HG03064 (cell line): ENCODE measurements around the gene PALD1.

Source experiments
- ATAC-seq: cut with Tn5 transposase; IDR thresholded peaks from one replicate; pipeline ENCODE4 v1.9.1; 2021; ENCODE audit warnings: low read depth; ENCODE audit not compliant: unreplicated experiment

The PALD1 gene

DNA sequence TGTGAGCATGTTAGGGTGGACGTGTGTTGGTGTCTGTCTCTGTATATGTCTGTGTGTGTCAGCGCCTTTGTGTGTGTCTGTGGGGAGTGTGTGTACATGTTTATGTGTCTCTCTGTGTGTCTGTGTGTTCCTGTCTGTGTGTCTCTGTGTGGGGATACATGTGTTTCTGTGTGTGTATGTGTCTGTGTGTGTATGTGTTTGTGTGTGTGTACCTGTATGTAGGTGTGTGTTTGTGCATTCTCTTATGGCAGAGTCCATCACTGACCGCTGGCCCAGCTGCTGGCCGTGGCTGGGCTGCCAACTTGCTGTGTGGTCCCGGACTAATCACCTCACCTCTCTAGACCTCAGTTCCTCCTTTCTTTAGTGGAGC lies 54.6 kb downstream of the PALD1 start:
- no peak for ATAC-seq

DNA sequence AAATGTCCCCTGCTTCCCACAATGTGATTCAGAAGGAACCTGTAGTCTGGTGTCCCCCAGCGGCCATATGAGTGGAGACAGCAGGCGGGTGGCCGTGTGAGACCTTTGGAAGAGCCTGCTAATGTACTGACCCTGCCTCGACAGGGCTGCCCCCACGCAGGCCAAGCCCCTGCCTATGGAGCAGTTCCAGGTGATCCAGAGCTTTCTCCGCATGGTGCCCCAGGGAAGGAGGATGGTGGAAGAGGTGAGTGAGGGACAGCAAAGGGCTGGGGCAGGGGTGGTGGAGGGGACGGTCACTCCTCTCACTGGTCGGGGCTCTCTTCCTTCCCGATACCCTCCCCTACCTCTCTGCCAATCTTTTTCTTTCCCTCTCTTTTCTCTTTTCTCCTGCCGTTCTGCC lies 55.7 kb downstream of the PALD1 start:
- no peak for ATAC-seq

DNA sequence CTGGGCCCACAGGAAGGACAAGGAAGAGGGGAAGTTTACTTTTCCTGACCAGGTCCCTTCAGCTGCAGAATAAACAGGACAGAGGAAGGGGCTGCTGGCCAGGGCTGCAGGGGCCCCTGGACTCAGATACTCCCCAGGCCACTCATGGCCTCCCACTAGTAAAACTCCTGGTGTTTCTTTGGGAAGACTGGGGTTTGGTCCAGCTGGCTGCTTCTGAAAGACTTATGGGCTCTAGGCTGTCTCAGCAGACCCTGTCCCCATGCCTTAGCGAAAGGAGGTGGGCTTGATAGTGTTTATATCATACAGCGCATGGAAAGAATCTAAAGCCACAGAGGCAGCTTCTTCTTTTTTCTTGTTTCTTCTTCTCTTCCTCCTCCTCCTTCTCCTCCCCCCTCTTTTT lies 56.4 kb downstream of the PALD1 start:
- ATAC-seq = no peak

DNA sequence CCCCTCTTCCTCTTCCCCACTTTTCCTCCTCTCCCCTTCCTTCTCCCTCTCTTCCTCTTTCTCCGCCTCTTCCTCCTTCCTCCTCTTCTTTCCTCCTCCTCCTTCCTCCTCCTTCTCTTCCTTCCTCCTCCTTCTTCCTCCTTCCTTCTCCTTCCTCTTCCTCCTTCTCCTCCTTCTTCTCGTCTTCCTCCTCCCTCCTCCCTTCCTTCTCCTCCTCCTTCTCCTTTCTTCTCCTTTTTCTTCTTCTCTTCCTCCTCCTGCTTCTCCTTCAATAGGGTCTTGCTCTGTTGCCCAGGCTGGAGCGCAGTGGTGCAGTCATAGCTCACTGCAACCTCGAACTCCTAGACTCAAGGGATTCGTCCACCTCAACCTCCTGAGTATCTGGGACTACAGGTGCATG lies 56.9 kb downstream of the PALD1 start:
- no peak for ATAC-seq

DNA sequence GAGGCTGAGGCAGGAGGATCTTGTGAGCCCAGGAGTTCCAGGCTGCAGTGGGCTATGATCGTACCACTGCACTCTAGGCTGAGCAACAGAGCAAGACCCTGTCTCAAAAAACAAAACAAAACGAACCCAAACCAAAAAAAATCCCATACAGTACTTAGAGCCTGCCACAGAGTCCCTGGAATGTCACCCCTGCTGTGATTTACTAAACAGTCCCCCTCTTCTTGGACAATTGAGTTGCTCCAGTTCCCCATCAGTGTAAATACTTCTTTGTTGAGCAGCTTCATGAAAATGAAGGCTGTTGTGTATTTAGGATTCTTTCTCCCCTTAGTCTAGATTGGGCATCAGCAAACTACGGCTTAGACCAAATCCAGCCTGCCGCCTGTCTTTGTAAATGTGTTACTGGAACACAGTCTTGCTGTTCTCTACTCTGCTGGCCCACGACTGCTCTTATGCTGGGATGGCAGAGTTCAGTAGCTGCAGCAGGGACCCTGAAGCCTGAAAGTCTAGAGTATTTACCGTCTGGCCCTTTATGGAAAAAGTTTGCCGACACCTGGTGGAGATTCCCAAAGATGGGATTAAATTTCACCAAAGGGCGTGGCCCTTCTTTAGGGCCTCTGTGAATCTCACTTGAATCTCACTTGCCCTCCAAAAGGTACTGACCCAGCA lies 57.8 kb downstream of the PALD1 start:
- ATAC-seq = no peak

DNA sequence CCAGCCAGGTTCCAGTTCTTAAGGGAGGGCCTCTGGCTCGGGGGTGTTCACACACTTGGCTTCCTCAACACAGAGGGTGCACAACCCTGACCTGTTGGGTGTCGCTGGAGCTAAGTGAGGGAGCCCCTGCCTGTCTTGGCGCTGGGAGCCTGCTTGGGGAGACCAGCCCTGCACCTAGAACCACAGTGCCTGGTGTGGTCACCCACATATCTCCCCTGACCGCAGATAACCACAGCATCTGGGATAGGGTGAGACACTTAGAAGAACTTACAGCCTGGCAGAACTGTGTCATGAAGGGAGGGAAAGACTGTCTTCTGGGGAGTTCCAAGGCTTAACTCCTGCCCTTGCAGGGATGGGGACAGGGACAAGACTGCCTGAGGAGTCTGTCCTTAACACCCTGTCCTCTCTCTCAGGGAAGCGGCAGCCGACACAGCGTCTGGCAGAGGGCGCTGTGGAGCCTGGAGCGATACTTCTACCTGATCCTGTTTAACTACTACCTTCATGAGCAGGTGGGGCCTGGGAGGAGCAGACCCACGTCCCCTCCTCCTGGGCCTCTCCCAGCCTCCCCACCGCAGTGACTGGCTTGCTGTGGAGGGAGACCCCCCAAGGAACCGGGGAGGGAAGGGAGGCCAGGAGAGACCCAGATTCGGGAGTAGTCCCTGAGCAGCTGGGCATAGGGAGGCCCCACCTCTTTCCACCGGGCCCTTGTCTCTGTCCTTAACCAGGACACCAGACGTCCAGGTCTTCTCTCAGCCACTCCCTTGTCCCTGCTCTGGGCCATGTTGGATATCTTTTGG lies 59.0 kb downstream of the PALD1 start:
- ATAC-seq = no peak

DNA sequence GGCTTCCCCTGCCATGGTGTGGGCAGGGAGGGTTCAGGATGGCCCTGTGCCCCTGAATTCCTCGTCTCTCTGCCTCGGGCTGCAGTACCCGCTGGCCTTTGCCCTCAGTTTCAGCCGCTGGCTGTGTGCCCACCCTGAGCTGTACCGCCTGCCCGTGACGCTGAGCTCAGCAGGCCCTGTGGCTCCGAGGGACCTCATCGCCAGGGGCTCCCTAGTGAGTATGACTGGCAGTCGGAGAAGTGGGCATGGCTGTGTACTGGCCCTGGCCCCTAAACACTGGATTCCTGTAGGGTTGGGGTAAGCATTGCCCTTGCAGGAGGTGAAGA lies 59.6 kb downstream of the PALD1 start:
- ATAC-seq = no peak

DNA sequence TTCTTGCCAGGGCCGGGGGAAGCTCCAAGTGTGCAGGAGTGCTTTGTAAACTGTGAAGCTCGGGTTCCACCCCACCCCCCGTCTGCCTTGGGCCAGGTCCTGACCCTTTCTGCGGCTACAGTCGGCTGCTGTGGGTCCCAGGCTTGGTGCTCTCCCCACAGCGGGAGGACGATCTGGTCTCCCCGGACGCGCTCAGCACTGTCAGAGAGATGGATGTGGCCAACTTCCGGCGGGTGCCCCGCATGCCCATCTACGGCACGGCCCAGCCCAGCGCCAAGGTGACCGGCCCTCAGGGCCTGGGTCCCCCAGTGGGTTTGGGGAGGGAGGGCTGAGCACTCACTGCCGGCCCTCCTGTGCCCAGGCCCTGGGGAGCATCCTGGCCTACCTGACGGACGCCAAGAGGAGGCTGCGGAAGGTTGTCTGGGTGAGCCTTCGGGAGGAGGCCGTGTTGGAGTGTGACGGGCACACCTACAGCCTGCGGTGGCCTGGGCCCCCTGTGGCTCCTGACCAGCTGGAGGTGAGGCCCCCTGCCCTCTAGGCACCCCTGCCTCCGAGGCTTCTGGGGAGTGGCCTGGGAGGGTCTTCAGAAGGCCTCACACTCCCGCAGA lies 60.3 kb downstream of the PALD1 start:
- ATAC-seq = no peak

DNA sequence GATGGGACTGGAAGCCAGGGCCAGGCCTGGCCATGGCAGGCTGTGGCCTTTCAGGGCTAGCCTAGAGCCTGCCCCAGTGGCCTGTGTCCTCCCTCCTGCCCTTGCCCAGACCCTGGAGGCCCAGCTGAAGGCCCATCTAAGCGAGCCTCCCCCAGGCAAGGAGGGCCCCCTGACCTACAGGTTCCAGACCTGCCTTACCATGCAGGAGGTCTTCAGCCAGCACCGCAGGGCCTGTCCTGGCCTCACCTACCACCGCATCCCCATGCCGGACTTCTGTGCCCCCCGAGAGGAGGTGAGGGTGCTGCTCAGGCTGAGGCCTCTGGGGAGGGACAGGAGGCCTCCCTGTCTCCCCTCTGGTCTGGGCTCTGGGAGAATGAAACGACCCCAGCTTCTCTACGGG lies 60.9 kb downstream of the PALD1 start:
- ATAC-seq = no peak

DNA sequence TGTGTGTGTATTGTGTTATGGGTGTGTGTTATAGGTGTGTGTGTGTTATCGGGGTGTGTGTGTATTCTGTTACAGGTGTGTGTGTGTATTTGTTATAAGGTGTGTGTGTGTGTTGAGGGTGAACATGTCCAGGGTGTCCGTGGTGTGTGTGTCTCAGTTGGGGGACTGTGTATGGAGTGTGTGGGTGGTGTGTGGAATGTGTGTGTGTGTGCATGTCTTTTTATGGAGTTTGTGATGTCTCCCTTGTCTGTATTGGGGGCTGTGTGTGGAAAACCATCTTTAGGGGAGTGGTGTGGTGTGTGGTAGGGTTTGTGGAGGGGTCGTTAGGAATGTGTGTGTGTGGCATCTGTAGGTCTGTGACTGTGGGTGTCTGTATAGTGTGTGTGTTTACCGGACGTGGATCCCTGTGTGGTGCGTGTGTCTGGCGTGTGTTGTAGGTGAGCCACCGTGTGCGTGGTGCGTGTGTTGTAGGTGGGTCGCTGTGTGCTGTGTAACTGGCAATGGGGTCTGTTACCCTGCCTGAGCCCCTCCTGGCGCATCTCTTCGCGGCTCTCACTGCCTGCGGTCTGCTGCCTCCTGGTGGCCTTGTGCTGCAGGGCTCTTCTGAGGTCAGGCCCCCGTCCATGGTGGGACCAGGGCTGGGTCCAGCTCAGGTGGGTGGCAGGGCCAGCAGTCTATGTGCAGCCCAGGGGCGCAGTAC lies 61.7 kb downstream of the PALD1 start:
- no peak for ATAC-seq

DNA sequence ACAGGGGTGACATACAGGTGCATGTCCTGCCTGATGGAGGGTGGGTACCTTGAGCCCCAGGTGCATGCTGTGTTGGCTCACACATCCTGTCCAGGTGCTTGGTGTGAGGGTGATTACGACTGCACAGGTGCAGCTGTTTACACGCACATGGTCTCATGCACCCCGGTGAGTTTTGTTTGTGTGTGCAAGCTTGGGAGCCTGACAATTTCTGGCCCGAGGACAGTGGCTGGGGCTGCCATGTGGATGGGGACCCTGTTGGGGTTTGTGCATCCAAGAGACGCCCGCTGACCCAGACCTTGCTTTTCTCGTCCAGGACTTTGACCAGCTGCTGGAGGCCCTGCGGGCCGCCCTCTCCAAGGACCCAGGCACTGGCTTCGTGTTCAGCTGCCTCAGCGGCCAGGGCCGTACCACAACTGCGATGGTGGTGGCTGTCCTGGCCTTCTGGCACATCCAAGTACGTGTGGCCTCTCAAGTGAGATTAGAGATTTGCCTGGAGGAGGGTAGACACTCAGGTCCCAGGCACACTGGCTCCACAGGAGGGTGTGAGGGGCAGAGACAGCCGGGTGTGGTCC lies 62.3 kb downstream of the PALD1 start:
- ATAC-seq = no peak

DNA sequence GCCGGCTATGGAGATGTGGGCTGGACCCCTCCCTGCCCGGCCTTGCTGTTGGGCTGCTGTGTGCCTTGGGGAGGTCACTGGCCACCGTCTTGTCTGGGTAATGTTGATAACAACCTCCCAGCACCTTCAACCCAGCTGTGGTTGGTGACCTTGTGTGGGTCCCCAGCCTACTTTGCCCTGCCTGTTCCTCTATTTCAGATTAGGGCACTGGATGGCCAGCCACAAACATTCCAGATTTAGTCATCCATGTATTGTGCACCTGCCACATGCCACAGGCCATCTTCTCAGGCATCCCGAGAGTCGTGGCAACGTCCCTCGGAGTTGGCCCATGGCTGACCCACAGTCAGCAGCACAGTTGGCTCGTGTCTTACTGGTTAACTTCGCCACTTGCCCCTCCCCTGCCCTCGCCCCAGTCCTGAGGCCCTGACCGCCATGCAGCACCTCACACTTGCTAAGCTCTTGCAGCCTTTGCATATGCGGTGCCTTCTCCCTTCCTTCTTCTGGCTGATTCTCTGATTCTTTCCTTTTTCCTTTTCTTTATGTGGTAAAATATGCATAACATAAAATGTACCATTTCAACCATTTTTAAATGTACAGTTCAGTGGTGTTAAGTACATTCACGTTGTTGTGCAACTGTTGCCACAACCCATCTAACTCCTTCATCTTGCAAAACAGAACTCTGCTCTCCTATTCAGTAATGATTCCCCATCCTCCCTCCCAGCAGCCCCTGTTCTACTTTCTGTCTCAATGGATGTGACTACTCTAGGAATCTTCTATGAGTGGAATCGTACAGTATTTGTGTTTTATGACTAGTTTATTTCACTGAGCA lies 63.4 kb downstream of the PALD1 start:
- ATAC-seq = no peak

DNA sequence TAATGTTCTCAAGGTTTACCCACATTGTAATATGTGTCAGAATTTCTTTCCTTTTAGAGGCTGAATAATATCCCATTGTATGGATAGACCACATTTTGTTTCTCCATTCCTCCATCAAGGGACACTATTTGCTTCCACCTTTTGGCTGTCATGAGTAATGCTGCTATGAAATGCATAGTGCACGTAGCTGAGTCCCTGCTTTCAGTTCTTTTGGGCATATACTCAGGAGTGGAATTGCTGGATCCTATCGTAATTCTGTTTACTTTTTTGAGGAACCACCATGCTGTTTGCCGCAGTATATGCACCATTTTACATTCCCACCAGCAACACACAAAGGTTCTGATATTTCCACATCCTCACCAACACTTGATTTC lies 64.0 kb downstream of the PALD1 start:
- no peak for ATAC-seq

DNA sequence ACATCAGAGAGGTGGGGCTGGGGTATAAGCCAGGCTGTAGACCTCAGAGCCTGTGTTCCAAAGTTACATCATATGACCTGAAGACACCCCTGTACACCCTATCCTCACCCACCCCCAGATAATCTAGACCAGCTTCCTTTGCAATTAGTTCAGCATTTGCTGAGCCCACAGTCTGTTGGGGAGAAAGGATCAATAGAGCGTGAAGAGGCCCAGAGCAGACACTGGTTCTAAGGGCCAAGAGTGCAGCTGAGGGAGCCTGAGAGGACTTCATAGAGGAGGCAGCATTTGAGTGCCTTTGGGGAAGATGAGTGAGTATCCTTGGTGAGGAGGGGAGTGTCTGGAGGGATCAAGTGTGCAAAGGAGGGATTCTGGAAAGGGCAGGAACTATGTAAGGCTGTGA lies 65.3 kb downstream of the PALD1 start:
- no peak for ATAC-seq

DNA sequence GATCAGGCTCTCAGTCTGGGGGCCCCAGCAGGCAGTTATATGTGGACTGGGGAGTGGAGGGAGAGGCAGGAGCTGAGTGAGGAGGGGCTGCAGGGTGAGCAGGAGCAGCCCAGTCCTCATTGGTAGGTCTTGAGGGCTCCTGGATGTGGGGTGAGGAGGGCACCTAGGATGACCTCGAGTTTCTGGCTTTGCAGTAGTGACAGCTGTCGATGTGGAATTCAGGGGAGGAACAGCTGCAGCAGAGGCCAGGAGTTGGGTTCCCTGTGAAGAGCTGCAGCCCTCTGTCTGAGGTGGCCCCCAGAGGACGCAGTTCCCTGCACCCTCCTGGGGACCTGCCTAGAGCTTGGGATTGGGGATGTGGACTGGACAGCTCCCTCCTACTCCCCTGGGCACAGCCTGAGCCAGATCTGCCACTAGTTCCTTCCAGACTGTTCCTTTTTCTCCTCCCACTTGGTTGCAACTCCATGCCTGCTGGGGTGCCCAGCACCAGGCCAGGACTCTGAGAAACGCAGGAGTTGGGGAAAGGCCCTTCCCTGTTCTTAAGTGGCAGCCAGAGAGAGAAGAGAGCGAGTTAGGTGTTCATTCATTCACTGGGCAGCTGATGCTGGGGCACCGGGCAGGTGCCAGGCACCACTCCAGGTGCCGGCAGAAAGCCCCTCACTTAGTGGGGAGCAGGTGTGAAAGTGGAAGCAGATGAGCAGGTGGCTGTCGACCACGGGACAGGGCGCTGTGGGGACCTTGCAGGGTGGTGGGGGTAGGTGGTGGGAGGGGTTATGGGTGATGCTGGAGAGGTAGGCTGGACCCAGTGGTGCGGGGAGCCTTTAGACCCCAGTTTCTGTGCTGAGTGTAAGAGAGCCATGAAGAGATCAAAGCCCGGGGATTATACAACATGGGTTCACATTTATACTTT lies 66.1 kb downstream of the PALD1 start:
- no peak for ATAC-seq

DNA sequence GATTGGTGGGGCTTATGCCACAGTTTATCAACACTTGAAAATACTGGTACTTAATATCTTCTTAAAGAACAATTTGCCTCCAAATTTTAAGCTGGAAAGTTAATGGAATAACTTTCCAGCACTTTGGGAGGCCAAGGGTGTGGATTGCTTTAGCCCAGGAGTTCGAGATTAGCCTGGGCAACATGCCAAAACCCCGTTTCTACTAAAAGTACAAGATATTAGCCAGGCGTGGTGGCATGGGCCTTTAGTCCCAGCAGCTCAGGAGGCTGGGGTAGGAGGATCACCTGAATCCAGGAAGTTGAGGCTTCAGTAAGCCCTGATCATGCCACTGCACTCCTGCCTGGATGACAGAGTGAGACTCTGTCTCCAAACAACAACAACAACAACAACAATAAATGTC lies 68.0 kb downstream of the PALD1 start:
- no peak for ATAC-seq

DNA sequence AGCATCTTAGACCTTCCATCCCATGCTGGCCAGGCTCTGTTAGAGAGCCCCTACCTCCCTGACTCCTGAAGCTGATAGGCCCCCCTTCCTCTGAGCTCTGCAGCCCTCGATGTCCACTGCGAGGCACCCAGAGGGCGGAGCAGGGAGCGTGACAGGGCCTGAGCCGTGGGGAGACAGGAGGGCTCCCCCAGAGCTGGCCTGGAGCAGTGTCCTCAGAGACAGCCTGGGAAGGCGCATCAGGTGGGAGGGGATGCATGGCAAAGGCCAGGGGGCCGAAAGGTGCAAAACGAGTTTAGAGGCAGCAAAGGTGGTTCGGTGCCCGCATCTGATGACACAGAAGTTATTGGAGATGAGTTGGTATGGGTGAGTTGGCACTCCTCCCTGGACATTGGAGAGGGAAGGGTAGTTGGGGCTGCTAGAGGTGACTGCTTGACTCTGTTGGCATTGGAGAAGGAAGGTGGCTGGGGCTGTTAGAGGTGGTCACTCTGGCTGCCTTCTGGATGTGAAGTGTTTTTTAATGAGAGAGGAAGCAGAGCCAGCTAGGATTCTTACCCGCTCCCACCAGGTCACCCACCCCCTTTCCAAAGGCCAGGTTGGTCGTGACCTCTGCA lies 70.9 kb downstream of the PALD1 start:
- no peak for ATAC-seq

DNA sequence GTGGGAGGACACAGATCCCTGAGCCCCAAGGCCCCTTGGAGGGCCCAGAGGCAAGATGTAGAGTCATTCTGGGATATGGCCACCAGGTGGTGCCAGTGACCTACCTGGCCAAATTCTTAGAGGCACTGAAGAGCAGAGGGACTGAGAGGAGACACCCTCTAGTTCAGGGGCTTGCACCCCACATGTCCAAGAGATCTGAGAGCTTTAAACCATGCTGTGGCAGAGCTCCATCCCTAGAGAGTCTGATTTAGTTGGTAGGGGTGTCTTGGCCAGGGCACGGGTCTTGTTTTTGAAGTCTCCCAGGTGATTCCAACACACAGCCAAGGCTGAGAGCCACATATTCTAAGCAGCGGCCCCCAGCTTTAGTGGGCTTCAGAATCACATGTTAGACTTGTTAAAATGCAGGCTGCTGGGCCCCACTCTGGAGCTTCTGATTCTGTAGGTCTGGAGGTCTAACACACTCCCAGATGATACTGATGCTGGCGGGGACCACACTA lies 71.4 kb downstream of the PALD1 start:
- no peak for ATAC-seq

DNA sequence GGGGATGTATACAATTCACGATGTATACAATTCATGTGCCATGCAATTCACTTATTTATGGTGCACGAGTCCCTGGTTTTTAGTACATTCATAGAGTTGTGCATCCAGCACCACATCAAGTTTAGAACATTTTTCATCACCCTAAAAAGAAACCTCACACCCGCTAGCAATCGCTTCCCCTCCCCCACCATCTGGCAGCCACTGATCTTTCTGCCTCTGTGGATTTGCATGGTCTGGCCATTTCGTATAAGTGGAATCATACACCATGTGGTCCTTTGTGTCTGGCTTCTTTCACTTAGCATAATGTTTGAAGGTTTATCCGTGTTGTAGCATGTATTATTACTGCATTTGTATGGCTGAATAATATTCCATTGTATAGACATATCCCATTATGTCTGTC lies 71.9 kb downstream of the PALD1 start:
- no peak for ATAC-seq
